SJSA1 (cell line): ENCODE measurements around the gene STKLD1. TPM values are rescaled to one million over a fixed set of nuclear protein-coding genes. Genes with fewer than 3 reads are reported as not detected.
"Not testable (repeated sequence)": the region's sequence is repeated elsewhere in the genome, so short reads cannot be mapped to it uniquely, and the experiment has no call there.

Experiments used
- DNase-seq, 2 experiments: peaks; one replicate each; pipeline ENCODE4 v3.0.0-alpha.2; 2015 to 2020; ENCODE audit warnings: low spot score in 2 of 2, low read depth in 1 of 2
- H3K27ac ChIP-seq: fragments of 250-450 bp; sonication (Bioruptor Pico); 2 replicates; pipeline ENCODE4 v1.5.1; 2020; ENCODE audit warnings: mild to moderate bottlenecking, moderate library complexity
- H3K27me3 ChIP-seq: fragments of 250-450 bp; sonication (Bioruptor Pico); replicated peaks from 2 replicates; pipeline ENCODE4 v1.5.1; 2020; ENCODE audit warnings: mild to moderate bottlenecking, moderate library complexity
- H3K36me3 ChIP-seq: fragments of 250-450 bp; sonication (Bioruptor Pico); 2 replicates; pipeline ENCODE4 v1.5.1; 2020; ENCODE audit warnings: mild to moderate bottlenecking
- H3K4me1 ChIP-seq: fragments of 250-450 bp; sonication (Bioruptor Pico); replicated peaks from 2 replicates; pipeline ENCODE4 v1.6.1; 2021; ENCODE audit warnings: mild to moderate bottlenecking
- H3K4me3 ChIP-seq: fragments of 250-450 bp; sonication (Bioruptor Pico); 2 replicates; pipeline ENCODE4 v1.5.1; 2020; ENCODE audit warnings: mild to moderate bottlenecking
- H3K9me3 ChIP-seq: fragments of 250-450 bp; sonication (Bioruptor Pico); replicated peaks from 2 replicates; pipeline ENCODE4 v1.5.1; 2020; ENCODE audit warnings: mild to moderate bottlenecking
- total RNA-seq: library from RNA; depleted of rRNA; stranded (reverse); fragments of >200 nt; shearing (Covaris generic); gene quantifications from 2 replicates; pipeline ENCODE4 v1.2.3, GENCODE V29; 2014

STKLD1 gene
- total RNA-seq, 1 experiment from 2014 or later: 0.63 TPM

- H3K27ac ChIP-seq, H3K4me3 ChIP-seq: not testable (repeated sequence)
Observed at GRCh38 chr9:133377280-133377679, 1.1 kb downstream of the STKLD1 start.

DNA sequence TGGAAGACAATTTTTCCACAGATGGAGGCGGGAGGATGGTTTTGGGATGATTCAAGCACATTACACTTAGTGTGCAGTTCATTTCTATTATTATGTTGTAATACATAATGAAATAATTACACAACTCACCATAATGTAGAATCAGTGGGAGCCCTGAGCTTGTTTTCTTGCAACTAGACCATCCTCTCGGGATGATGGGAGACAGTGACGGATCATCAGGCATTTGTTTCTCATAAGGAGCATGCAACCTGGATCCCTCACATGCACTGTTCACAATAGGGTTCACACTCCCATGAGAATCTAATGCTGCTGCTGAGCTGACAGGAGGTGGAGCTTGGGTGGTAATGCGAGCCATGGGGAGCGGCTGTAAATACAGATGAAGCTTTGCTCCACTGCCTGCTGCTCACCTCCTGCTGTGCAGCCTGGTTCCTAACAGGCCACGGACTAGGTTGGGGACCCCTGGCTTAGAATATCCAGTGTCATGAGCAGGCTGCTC, 1.6 kb downstream of the STKLD1 start:
- H3K4me3 ChIP-seq: no peak overlapping the region
- no peaks in the 10 kb centered on the region for H3K27me3 ChIP-seq
- peaks cover 8% of the 10 kb centered on the region for H3K4me1 ChIP-seq
- 0 out of 2 replicates have a peak, but pooled peaks cover 3% of the 10 kb centered on the region for H3K9me3 ChIP-seq
- H3K27ac ChIP-seq: no peak overlapping the region
- peaks cover 24% of the 10 kb centered on the region for H3K36me3 ChIP-seq
- no peak for DNase-seq

More at GRCh38 chr9:133377280-133377679, 1.1 kb downstream of the STKLD1 start:
- not testable (repeated sequence) for H3K27me3 ChIP-seq, DNase-seq, H3K9me3 ChIP-seq, H3K4me1 ChIP-seq
- peaks cover 29% of the 10 kb centered on the region for H3K36me3 ChIP-seq

DNA sequence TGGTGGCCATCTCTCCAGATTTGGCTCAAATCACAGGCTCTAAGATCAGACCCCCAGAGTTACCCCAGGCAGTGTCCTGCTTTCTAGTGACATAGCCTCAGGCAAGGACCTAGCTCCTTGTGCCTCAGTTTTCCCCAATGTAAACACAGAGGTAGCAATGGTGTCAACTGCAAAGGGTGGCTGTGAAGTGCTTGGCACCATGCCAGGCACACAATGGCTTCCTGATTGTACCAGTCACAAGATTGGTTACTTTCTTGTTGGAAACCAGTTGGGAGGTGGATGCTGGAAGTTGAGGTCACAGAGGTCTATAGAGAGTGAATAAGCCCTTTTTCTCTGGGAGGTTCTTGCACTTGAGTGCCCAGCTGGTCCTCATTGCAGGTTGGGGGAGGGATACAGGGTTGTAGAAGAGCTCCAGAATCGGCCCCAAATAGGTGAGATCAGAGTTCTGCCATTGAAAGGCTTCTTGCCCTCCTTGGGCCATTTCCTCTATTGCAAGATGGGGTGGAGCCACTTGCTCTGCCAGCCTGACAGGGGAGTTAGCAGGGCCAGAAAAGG, 2.3 kb downstream of the STKLD1 start:
- Histone ChIP-seq H3K36me3 (peaks cover 17% of the 10 kb centered on the region), H3K27me3 (no peaks in the 10 kb centered on the region), H3K4me3 (no peak overlapping the region), H3K9me3 (0 out of 2 replicates have a peak, but pooled peaks cover 3% of the 10 kb centered on the region), H3K27ac (no peak overlapping the region), H3K4me1 (peaks cover 8% of the 10 kb centered on the region)
- no peak for DNase-seq

GRCh38 chr9:133379153-133380086, 3.3 kb downstream of the STKLD1 start:
- H3K9me3 ChIP-seq: 0 out of 2 replicates have a peak, but pooled peaks cover 3% of the 10 kb centered on the region
- no peak overlapping the region for H3K4me3 ChIP-seq
- no peaks in the 10 kb centered on the region for H3K27me3 ChIP-seq
- peaks cover 11% of the 10 kb centered on the region for H3K36me3 ChIP-seq
- DNase-seq: no peak
- H3K4me1 ChIP-seq: peaks cover 4% of the 10 kb centered on the region
- H3K27ac ChIP-seq: no peak overlapping the region

- no peak overlapping the region for H3K27ac ChIP-seq
- 0 out of 2 replicates have a peak, but pooled peaks cover 1% of the 10 kb centered on the region for H3K9me3 ChIP-seq
- H3K4me1 ChIP-seq: peaks cover 4% of the 10 kb centered on the region
- peaks cover 1% of the 10 kb centered on the region for H3K36me3 ChIP-seq
- no peak overlapping the region for H3K4me3 ChIP-seq
- no peak for DNase-seq
- no peaks in the 10 kb centered on the region for H3K27me3 ChIP-seq
Observed at GRCh38 chr9:133380734-133381133, 4.6 kb downstream of the STKLD1 start.

GRCh38 chr9:133382507-133383141, 6.5 kb downstream of the STKLD1 start:
- Histone ChIP-seq H3K4me1 (no peaks in the 10 kb centered on the region), H3K36me3 (no peaks in the 10 kb centered on the region), H3K9me3 (no peaks in the 10 kb centered on the region), H3K4me3 (no peak overlapping the region), H3K27ac (no peak overlapping the region), H3K27me3 (no peaks in the 10 kb centered on the region)
- no peak for DNase-seq

GRCh38 chr9:133383438-133383837, 7.3 kb downstream of the STKLD1 start:
- Histone ChIP-seq H3K27me3 (no peaks in the 10 kb centered on the region), H3K27ac (no peak overlapping the region), H3K9me3 (no peaks in the 10 kb centered on the region), H3K4me3 (no peak overlapping the region), H3K4me1 (no peaks in the 10 kb centered on the region), H3K36me3 (no peaks in the 10 kb centered on the region)
- no peak for DNase-seq

GRCh38 chr9:133384736-133385321, 8.7 kb downstream of the STKLD1 start:
- Histone ChIP-seq H3K27me3 (no peaks in the 10 kb centered on the region), H3K4me3 (no peak overlapping the region), H3K4me1 (no peaks in the 10 kb centered on the region), H3K9me3 (no peaks in the 10 kb centered on the region), H3K27ac (no peak overlapping the region), H3K36me3 (no peaks in the 10 kb centered on the region)
- DNase-seq: no peak

DNA sequence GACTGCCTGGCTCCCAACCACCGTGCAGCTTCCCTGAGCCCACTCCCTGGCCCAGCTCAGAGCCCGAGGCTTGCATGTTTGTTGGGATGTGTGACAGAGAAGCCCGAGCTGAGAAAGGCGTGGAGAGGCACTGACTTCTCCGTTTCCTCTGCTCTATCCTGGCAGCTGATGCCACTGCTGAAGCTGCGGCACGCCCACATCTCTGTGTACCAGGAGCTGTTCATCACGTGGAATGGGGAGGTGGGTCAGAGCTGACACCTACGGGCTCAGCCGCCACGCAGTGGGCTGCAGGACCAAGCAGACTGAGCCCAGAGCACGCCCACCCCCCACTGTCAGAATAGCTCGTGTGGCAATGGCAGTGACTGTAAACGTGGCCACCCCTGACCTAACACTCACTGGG, 9.3 kb downstream of the STKLD1 start:
- no peak for DNase-seq
- Histone ChIP-seq H3K4me1 (no peaks in the 10 kb centered on the region), H3K27me3 (peaks cover 3% of the 10 kb centered on the region; the same call in 1 of the 2 replicates), H3K27ac (no peak overlapping the region), H3K36me3 (no peaks in the 10 kb centered on the region), H3K4me3 (no peak overlapping the region), H3K9me3 (no peaks in the 10 kb centered on the region)

GRCh38 chr9:133386338-133386737, 10.2 kb downstream of the STKLD1 start:
- no peak for DNase-seq
- Histone ChIP-seq H3K36me3 (no peaks in the 10 kb centered on the region), H3K4me3 (no peak overlapping the region), H3K27me3 (peaks cover 7% of the 10 kb centered on the region; the same call in 1 of the 2 replicates), H3K4me1 (no peaks in the 10 kb centered on the region), H3K9me3 (no peaks in the 10 kb centered on the region), H3K27ac (no peak overlapping the region)

DNA sequence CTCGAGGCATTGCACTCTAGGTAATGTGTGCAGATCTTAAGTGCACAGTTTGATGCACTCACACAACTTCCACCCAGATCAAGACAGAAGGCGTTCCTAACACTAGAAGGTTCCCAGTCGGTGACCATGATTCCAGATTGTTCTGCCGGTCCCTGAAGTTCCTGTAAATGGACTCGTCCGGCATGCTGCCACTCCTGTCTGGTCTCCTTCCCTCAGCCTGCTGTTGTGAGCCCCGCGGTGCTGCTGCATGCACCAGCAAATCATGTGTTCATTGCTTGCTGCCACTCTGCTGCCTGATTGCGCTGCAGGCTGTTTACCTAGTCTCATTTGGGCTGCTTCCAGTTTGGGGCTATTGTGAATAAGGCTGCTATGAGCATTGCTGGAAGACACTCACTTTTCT, 11.5 kb downstream of the STKLD1 start:
- Histone ChIP-seq H3K36me3 (no peaks in the 10 kb centered on the region), H3K4me3 (no peak overlapping the region), H3K27me3 (peaks cover 7% of the 10 kb centered on the region; the same call in 1 of the 2 replicates), H3K27ac (no peak overlapping the region), H3K9me3 (no peaks in the 10 kb centered on the region), H3K4me1 (no peaks in the 10 kb centered on the region)
- no peak for DNase-seq

DNA sequence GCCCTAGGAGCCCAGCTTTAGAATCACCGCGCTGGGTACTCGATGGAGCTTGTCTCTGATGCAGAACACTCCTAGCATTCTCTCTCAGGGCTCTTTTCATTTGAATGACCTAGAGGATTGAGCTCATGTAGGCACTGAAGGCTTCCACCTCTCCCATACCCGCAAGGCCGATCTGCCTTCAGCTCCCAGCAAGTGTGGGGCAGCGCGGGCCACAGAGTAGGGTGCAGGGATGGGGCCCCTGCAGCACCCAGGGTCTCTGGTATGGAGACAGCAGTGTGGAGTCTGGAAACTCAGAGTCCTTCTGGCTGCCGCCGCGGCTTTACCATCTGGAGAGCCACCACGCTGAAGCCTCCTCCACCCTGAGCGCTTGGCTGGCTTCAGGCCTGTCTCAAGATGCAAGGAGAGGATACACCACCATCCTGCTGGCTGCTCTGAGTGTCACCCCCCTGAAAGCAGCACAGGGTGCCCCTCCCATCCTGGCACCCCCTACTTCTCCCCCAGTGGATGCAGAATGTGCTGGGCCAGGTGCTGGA, 12.9 kb downstream of the STKLD1 start:
- H3K27ac ChIP-seq: no peak overlapping the region
- DNase-seq: no peak
- no peaks in the 10 kb centered on the region for H3K4me1 ChIP-seq
- H3K36me3 ChIP-seq: no peaks in the 10 kb centered on the region
- peaks cover 7% of the 10 kb centered on the region; the same call in 1 of the 2 replicates for H3K27me3 ChIP-seq
- H3K9me3 ChIP-seq: no peaks in the 10 kb centered on the region
- H3K4me3 ChIP-seq: no peak overlapping the region

GRCh38 chr9:133389562-133389961, 13.4 kb downstream of the STKLD1 start:
- peaks cover 7% of the 10 kb centered on the region; the same call in 1 of the 2 replicates for H3K27me3 ChIP-seq

More at GRCh38 chr9:133389562-133389961, 13.4 kb downstream of the STKLD1 start:
- Histone ChIP-seq H3K4me3 (no peak overlapping the region), H3K9me3 (no peaks in the 10 kb centered on the region), H3K27ac (no peak overlapping the region), H3K36me3 (no peaks in the 10 kb centered on the region), H3K4me1 (no peaks in the 10 kb centered on the region)
- no peak for DNase-seq
